HG02759 (cell line): ENCODE results near the gene RNF167.

Experiments used
- ATAC-seq: cut with Tn5 transposase; IDR thresholded peaks from one replicate; pipeline ENCODE4 v1.9.1; 2021; ENCODE audit warnings: mild to moderate bottlenecking, moderate library complexity; ENCODE audit not compliant: unreplicated experiment

Gene RNF167

DNA sequence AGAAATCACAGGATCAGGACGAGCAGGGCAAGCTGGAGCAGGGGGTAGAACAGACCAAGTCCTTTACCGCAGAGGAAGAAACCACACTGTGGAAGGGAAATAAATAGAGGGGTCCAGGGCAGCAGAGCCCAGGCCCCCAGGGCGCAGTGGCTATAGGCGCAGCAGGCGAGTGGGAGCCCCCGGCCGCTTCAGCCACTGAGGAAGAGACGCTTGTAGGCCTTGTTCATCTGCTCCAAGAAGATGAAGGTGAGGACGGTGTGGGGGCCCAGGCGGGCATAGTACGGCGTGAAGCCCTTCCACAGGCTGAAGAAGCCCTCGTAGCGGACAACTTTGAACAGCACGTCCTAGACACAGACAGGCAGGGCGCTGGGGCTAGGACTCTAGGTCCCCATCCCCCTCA lies 2.5 kb upstream of the RNF167 start:
- no peak for ATAC-seq

DNA sequence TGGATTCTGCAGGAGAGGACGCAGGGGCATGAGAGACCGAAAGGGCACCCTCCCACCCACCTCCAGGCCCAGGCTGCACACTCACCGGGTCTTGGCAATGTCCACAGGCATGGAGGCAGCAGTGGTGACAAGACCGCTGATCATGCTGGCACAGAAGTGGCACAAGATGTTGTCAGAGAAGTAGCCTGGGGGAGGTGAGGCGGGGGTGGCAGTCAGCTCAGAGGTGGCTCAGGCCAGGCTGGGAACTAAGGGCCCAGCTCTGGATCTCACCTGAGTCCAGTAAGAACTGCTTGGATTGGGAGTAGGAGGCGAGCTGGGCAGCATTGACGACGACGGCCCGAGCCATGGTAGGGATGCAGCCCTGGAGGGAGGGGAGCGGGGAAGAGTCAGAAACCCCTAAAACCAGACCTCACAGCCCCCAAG lies 2.0 kb upstream of the RNF167 start:
- no peak for ATAC-seq

DNA sequence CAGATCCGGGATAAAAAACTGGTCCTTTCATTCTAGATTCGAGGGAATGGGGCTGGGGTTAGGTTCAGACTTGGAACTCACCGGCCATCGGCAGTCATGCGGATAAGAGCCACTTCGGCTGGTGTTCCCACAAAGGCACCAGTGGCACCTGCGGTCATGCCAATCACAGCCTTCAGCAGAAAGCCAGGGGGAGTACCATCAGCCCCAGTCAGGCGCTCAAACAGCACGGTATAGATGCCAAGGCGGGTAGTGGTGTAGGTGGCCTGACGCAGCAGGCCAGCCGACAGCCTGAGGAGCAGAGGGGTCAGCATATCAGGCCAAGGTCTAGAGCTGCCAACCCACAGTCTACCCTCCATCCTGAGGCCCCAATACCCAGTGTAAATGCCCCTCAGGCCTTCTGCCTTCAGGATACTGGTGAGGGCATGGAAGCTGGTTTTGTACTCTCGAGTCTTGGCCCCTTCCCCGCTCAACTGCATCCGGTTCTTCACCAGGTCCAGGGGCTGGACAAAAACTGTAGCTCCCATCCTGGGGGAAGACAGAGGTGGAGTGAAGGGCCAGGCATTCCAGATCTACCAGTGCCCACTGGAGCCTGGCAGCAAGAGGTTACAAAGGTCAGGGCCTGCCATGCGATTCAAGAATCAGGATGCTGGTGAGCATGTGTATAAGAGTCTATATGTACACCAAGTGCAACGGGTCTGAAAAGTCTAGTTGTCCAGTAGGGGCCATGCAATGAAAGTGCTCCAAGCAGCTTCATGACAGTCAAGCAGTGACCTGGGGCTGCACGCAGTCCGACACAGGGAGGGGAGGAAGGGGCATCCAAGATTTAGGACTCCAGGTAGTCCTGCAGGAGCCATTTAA lies 1.2 kb upstream of the RNF167 start:
- ATAC-seq: no peak

DNA sequence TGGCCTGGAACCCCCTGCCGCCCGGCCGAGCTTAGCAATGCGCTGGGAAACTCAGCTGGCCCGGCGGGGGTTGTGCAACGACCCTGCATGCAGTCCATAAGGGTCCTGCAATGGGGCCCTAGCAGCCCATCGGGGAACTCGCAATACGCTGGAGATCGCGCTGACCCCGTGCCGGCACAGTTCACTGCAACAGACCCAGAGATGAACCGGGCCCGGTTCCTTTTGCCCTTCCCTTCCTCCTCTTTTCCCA lies 597 bp upstream of the RNF167 start:
- ATAC-seq: peak; percentile 7

DNA sequence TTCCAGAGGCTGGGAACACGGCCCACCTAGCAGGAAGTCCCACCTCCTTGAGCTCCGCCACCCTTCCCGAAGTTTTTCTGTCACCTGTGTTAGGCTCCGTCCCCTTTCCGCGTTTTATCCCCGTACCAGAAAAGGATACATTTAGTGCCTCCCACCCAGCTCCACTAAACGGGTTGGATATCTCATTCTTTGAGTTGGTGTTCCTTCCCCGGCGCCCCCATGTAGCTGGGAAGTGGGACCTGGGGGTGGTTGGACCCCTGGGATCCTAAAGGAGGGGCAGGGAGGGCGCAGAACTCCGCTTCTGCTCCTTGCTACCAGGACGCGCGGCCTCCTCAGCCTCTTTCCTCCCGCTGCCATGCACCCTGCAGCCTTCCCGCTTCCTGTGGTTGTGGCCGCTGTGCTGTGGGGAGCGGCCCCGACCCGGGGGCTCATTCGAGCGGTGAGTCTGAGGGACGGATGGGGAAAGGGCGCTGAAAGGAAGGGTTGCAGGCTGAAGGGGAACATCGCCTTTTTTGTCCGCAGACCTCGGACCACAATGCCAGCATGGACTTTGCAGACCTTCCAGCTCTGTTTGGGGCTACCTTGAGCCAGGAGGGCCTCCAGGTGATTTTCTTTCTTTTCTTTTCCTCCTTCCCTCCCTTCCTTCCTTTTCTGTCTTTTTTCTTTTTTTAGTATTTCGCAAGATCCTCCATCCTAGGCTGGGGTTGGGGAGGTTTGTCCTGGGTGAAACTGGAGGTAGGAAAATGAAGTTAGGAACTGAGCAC lies 669 bp downstream of the RNF167 start:
- ATAC-seq: peak; percentile 18

DNA sequence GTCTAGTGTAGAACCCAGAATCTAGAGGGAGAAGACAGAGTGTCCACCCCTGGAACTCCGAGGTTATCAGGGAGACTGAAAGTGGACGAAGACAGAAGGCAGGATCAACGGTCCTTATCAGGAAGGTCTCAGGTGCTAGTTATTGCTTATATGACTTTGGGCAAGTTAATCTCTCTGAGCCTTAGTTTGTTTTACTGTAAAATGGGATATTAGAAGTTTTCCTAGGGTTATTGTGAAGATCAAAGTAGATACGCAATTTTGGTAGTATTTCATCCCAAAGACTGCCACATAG lies 1.2 kb downstream of the RNF167 start:
- no peak for ATAC-seq

DNA sequence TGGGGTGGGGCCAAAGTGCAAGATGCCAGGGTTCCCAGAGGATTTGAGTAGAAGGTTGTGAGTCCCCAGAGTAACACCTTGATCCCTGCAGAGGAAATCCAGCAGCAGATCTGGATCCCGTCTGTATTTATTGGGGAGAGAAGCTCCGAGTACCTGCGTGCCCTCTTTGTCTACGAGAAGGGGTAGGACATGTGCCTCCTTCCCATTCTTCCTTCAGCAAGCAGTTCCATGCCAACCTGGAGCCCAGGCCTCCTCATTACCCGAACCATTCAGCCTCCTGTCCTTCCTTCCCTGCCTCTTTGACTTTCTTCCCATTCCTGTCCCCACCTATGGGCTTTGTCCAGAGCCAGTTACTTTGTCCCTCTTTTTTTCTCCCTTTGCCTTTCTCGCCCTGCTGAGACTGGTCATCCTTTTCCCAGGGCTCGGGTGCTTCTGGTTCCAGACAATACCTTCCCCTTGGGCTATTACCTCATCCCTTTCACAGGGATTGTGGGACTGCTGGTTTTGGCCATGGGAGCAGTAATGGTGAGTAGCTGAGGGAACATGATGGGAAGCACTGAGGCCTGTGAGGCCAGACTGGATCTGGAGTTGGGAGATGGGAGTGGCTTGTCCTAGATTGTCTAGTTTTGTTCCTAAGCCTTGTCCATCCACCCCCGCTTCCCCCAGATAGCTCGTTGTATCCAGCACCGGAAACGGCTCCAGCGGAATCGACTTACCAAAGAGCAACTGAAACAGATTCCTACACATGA lies 2.9 kb downstream of the RNF167 start:
- ATAC-seq: no peak

DNA sequence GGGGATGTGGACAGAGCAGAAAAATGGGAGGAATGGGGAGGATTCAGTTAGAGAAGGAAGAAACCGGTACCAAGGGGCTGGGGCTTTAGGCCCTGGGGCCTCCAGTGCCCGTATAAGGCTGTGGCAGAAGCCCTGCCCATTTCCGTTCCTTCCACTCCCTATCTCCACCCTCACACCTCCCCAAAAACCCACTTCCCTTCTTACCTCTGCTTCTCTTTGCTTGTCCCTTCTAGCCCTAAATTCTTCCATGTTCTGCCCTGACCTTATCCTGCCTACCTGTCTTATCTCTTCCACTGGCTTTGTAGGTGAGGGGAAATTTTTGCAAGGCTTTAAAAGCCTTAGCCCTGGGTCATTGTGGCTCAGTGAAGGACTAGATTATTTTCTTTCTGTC lies 4.1 kb downstream of the RNF167 start:
- ATAC-seq: no peak

DNA sequence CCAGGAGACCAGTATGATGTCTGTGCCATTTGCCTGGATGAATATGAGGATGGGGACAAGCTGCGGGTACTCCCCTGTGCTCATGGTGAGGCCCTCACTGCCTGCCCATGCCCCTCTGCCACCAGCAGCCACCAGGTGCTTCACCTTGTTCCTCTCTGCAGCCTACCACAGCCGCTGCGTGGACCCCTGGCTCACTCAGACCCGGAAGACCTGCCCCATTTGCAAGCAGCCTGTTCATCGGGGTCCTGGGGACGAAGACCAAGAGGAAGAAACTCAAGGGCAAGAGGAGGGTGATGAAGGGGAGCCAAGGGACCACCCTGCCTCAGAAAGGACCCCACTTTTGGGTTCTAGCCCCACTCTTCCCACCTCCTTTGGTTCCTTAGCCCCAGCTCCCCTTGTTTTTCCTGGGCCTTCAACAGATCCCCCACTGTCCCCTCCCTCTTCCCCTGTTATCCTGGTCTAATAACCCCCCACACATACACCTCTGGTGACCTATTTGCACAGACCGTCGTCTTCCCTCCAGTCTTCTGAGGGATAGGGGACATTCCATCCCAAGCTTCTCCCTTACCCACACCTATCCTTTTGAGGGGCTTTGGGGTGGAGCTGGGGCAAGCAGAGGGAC lies 4.6 kb downstream of the RNF167 start:
- no peak for ATAC-seq

DNA sequence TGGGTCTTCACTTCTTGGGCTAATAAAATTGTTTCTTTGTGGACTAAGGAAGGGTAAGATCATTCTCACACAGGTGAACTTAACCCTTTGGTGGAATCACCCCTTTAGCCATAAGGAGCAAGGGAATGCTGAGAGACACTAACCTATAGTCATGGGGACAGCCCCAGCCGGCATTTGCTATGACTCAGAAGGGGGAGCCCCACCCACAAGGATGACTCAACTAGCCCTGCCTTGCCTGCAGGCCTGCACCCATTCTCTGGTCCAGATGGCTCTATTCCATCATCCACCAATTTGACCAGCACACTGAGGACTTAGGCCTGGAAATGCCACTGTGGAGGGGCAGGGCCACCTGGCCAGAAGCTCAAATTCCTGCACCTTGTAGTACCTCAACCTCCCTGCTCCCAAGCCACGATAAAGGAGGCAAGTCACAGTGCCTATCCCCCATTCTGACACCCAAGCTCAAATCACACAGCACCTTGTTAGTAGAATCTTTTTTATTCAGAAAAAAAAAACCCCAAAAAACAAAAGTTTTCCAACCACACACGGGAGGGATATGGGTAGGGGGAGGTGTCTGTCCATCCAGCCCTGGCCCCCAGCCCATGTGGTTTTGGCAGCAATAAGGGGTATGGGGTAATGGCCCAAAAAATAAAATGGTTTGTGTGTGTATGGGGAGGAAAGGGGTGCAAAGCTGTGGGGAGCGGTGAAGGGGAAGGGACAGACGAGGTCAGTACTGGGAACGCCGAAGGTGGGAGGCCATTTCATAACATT lies 5.3 kb downstream of the RNF167 start:
- ATAC-seq: peak; percentile 14

DNA sequence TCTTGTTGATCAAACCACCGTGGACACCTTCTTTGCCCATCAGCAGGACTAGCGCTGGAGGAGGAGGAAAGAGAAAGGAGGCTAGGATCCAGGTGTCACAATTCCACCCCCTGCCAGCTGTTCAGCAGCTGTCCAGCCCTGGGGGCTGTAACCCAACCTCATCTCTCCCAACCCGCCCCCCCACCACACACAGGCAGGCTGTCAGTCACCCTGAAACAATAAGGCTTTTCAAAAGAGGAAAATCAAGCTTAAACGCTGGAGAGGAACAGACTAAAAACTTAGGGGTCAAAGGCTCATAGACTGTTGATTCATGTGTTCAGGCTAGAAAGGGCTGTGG lies 5.8 kb downstream of the RNF167 start:
- no peak for ATAC-seq

DNA sequence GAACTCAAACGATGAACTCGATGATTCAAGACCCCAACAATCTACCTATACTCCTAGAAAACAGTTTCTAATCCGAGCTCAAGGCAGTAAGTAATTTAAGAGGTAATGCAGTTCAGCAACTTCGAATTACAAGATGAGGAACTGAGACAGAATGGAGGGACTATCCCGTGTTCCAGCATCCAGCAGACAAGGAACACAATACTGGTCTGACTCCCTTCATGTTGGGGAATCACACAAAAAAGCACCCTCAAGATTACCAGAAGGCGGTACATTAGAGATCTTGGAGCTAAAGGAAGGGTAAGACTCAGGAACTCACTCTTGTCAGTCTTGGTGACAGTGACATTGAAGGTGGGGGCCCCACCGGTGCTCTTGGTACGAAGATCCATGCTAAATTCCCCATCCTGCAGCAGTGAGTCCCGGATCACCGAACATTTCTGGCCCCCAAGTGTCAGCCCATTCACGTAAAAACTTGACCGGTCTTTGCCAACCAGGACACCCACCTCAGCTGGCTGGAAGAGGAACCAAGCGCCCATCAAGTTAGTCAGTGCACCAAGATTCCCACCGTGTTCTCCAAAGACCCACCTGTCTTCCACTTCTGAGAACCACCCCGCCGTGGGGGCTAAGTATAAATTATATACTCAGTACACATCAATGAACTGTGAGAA lies 6.4 kb downstream of the RNF167 start:
- ATAC-seq: no peak

DNA sequence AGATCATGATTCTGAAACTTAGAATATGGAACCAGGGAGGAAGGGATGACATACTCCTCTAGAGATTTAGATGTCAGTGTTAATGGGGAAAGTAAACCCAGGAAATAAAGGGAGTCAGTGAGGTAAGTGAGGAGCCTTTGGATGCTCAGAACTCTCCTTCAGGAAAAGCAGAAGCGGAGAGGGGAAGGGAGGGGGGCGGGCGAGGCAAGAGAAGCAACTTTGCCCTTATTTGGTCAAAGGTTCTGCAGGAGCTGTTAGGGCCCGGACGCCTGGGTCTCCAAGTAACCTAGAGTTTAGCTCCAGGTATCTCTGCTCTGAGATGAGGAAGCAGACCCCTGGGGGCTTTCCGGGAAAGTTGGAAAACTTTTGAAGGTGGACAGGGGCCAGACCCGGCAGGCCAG lies 6.9 kb downstream of the RNF167 start:
- no peak for ATAC-seq

DNA sequence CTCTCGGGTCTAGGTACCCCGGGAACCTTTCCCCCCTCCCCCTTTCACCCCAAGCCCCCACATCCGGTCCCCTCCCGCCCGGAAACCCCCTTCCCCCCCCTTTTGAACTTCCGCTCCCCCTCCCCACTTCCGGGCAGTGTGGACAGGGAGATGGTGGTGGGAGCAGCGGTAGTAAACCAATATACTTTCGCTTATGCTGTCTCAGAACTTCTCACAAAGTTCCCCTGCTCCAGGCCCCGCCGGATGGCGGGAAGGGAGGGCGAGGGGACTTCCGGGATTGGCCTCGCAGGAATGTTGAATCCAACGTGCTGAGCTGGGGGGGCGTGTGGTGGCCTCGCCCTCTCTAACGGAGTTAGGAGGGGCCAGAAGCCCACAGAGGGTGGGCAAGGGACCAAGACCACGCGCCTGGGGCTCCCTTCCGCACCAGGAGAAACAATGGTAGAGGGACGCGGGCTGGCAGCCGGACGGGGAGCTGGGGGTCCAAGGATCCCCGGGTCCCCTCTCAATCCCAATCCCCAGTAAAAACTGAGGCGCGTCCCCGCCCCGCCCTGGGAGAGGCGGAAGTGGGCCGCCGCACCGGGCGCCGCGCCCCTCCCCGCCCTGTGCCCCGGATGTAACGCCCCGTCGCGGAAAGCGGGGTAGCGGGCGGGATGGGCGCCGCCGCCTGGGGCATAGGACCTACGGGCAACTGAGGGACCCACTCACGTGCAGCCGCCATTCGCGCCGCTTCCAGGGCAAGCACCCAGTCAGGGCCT lies 7.5 kb downstream of the RNF167 start:
- no peak for ATAC-seq

DNA sequence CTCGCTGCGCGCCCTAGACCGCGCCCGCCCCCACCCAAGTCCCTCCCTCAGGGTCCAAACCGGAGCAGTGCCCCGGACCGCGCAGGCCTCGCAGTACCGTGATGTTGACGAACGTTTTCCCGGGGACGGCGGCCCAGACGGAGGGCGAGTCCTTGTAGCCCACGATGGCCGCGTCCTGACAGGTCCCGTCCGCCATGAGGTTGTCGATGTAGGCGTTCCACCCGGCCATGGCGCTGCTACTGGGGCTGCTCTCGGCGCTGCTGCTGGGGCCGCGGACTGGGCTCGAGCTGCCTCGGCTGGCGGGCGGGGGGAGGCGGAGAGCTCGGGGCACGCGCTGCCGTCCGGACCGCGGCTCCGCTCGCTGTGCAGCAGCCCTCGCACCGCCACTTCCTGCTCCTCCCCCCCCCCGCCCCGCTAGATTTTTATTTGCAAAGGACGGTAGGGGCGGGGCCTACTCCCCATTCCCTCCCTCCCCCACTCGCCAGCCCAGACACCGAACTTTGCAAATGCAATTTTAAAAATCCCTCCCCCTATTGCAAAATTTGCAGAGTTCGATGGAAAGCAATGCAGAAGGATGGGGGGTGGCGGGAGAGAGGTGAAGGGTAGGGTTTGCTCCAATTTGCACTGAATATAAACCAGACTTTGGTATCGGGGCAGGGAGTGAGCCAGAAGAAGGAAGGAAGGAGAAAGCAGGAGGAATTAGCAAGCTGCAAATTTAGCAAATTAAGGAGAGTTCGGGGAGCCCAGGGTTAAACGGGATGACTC lies 8.3 kb downstream of the RNF167 start, which contains the start of gene PFN1:
TSS of gene PFN1 (minus strand) at position 365 of the 765 bp plus-strand sequence. CDS start at position 229, 136 bp downstream.
- peak; percentile 24 for ATAC-seq

DNA sequence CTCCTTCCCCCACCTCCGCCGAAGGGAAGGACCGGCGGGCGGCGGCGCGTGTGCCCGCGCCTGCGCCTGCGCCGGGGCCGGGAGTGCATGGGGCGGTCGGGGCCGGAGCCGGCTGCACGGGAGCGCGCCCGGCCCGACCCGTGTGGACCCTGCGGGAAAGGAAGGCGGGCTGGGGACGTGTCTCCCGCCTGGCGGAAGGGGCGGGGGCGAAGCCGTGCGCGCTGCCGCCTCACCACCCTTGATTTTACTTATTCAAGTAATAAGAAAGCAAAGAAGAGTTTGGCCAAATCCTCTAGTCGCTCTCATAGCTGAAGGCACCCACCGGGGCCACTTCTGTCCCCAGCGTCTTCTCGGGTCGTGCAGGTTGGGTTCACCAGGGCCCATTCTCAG lies 8.9 kb downstream of the RNF167 start:
- peak; percentile 44 for ATAC-seq

DNA sequence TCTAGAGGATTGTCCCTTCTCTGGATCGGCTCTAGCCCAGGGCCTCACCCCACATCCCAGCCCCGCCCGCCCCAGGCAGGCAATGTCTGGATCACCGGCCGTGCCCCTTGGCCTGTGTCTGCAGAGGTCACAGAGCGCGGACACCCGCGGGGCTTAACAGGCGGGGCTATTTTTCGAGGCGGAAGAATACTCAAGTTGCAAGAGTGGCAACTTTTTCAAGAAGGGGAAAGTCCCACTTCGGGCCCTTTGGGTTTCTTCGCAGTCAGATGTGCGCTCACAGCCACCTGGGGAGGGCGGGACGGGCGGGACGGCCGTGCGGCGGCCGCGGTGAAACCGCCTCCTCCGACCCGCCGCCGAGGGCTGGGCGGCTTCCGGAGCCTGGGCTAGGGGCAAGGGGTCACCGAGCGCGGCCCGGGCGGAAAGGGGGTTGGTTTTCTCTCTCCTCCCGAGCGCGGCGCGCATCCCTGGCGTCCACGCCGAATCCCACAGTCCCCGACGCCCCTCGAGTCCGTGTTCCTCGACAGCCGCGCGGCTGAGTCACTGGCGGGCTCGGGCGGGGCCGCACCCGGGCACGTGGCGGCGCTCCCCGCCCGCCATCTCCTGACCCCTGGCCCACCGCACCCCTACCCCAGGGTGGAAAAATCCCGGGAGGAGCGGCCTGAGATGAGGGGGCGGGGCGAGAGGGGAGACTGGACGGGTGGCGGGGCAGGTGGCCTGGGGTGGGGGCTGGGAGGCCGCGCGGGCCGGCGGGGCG lies 9.4 kb downstream of the RNF167 start:
- ATAC-seq: peak; percentile 34

DNA sequence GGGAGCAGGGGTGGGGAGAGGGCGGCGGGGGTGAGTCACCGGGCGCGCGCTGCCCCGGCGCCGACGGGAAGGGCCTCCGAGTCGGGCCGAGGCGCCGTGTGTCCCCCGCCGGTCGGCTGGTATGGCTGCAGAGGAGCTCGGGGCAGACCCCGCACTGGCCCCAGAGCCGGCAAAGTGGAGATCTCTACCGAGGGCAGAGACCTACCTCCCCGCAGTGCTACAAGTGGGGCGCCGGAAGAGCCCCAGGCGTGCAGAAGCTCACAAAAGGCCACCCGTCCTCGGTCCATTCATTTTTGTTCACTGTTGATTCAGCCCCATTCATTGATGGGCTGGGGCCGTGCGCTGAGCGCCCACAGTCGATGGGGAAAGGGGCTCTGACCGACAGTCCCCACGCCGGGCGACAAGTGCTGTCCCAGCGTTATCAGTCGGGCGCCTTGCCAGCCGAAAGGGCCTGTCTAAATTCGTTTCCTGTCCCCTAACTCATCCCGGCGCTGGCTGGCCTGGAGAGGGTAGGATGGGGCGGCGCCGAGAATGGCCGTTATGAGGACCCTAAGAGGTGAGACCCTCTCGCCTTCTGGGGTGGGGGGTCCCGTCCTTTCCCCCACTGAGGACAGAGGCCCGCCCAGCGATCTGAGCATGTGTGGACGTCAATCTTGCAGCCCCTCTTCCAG lies 10.1 kb downstream of the RNF167 start:
- ATAC-seq: peak; percentile 3
